SK-N-SH (cell line): ENCODE results near the gene UGT1A10.

Experiments used
- EZH2phosphoT487 ChIP-seq: fragments of 200-600 bp; sonication (generic); IDR thresholded peaks from 2 replicates; pipeline ENCODE4 v1.6.1; 2017; ENCODE audit warnings: low read depth, mixed run types, mild to moderate bottlenecking, antibody characterized with exemption, moderate library complexity, borderline replicate concordance
- RFX5 ChIP-seq: IDR thresholded peaks from 2 replicates; pipeline ENCODE4 v1.6.1; 2012; ENCODE audit warnings: mild to moderate bottlenecking, improper control_type of control experiment, low read length
- TF ChIP-seq, protein P1 (sequence below): fragments of 200-600 bp; sonication (generic); IDR thresholded peaks from 2 replicates; pipeline ENCODE4 v1.6.1; 2017; ENCODE audit warnings: antibody characterized with exemption, mild to moderate bottlenecking, moderate library complexity
- TF ChIP-seq, protein P2 (sequence below): IDR thresholded peaks from 2 replicates; pipeline ENCODE4 v1.6.1; 2012; ENCODE audit warnings: mild to moderate bottlenecking, low read depth, low read length, moderate library complexity

- TF ChIP-seq, protein P1, sequence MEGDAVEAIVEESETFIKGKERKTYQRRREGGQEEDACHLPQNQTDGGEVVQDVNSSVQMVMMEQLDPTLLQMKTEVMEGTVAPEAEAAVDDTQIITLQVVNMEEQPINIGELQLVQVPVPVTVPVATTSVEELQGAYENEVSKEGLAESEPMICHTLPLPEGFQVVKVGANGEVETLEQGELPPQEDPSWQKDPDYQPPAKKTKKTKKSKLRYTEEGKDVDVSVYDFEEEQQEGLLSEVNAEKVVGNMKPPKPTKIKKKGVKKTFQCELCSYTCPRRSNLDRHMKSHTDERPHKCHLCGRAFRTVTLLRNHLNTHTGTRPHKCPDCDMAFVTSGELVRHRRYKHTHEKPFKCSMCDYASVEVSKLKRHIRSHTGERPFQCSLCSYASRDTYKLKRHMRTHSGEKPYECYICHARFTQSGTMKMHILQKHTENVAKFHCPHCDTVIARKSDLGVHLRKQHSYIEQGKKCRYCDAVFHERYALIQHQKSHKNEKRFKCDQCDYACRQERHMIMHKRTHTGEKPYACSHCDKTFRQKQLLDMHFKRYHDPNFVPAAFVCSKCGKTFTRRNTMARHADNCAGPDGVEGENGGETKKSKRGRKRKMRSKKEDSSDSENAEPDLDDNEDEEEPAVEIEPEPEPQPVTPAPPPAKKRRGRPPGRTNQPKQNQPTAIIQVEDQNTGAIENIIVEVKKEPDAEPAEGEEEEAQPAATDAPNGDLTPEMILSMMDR = no peak
- TF ChIP-seq RFX5 (no peak), EZH2phosphoT487 (no peak)
- TF ChIP-seq, protein P2, sequence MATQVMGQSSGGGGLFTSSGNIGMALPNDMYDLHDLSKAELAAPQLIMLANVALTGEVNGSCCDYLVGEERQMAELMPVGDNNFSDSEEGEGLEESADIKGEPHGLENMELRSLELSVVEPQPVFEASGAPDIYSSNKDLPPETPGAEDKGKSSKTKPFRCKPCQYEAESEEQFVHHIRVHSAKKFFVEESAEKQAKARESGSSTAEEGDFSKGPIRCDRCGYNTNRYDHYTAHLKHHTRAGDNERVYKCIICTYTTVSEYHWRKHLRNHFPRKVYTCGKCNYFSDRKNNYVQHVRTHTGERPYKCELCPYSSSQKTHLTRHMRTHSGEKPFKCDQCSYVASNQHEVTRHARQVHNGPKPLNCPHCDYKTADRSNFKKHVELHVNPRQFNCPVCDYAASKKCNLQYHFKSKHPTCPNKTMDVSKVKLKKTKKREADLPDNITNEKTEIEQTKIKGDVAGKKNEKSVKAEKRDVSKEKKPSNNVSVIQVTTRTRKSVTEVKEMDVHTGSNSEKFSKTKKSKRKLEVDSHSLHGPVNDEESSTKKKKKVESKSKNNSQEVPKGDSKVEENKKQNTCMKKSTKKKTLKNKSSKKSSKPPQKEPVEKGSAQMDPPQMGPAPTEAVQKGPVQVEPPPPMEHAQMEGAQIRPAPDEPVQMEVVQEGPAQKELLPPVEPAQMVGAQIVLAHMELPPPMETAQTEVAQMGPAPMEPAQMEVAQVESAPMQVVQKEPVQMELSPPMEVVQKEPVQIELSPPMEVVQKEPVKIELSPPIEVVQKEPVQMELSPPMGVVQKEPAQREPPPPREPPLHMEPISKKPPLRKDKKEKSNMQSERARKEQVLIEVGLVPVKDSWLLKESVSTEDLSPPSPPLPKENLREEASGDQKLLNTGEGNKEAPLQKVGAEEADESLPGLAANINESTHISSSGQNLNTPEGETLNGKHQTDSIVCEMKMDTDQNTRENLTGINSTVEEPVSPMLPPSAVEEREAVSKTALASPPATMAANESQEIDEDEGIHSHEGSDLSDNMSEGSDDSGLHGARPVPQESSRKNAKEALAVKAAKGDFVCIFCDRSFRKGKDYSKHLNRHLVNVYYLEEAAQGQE = no peak
Measured at GRCh38 chr2:233689031-233689430, 52.8 kb downstream of the UGT1A10 start.
